Psoas muscle (tissue), 8 donors: ENCODE measurements around the gene TBRG4. TPM values are rescaled to one million over a fixed set of nuclear protein-coding genes. Genes with fewer than 3 reads are reported as not detected.

Source experiments
- ATAC-seq, 4 donors: fragments of 200-7000 bp; cut with Tn5 transposase; one replicate each; pipeline ENCODE4 v1.9.1; 2020; ENCODE audit warnings: moderate library complexity in 3 of 4, mild to moderate bottlenecking in 2 of 4
- DNase-seq, 2 donors: peaks; one replicate each; pipeline ENCODE4 v3.0.0-alpha.2; 2020
- H3K27ac ChIP-seq: fragments of 200-600 bp; one replicate; pipeline ENCODE4 v1.8.0; 2022
- H3K27me3 ChIP-seq, 3 donors: fragments of 200-600 bp in 1 of 3; one replicate each; pipeline versions ENCODE4 v1.6.1 to v1.8.0; 2013 to 2022; ENCODE audit warnings: low read length in 2 of 3, mild to moderate bottlenecking in 2 of 3, moderate library complexity in 1 of 3; ENCODE audit not compliant: insufficient read depth in 3 of 3
- H3K36me3 ChIP-seq, 2 donors: fragments of 200-600 bp in 1 of 2; one replicate each; pipeline versions ENCODE4 v1.6.1 to v1.8.0; 2013 to 2022; ENCODE audit warnings: low read depth in 1 of 2, mild to moderate bottlenecking in 1 of 2, moderate library complexity in 1 of 2; ENCODE audit not compliant: insufficient read depth in 1 of 2
- H3K4me1 ChIP-seq: fragments of 200-600 bp; one replicate; pipeline ENCODE4 v1.8.0; 2022
- H3K4me3 ChIP-seq: fragments of 200-600 bp; one replicate; pipeline ENCODE4 v1.8.0; 2022; ENCODE audit warnings: mild to moderate bottlenecking
- H3K9me3 ChIP-seq: fragments of 200-600 bp; one replicate; pipeline ENCODE4 v1.8.0; 2022
- CTCF ChIP-seq: fragments of 200-600 bp; IDR thresholded peaks from one replicate; pipeline ENCODE4 v1.8.0; 2022; ENCODE audit warnings: antibody characterized with exemption
- WGBS, 3 donors: extraction: QIAGEN DNeasy Blood & Tissue Kit; methylation state at CpG; one replicate each; pipeline versions ENCODE4 v1.1.6 to v1.1.7; 2013; 5-methylcytosine and 5-hydroxymethylcytosine counted together
- intact Hi-C, 2 donors: fragments of 100-400 bp; cut with DNase I; formaldehyde crosslinking; loops; one replicate each; pipeline versions ENCODE4 v1.11.0 to v1.14.2; 2022
- polyA plus RNA-seq, 3 donors: library from polyadenylated mRNA; stranded (reverse); fragments of 200-250 nt; gene quantifications; one replicate each; pipeline ENCODE4 v1.2.3, GENCODE V29; 2013
- total RNA-seq, 4 donors: library from RNA; stranded (reverse); fragmentation: NEBNext Ultra II Directional in 2 of 4; extraction: Animal tissue kit (Norgen Biotek cat#: 25700) in 2 of 4; gene quantifications; one replicate each; pipeline versions ENCODE4 v1.2.1 to v1.2.4, GENCODE V29; 2021 to 2023
- donor health status: healthy with polysubstance abuse.
- donor health status: DM: no; HTN: no; CAD: no; lungs with moderate emphysema.
- donor health status: Bipolar disorder and iron deficiency.
- donor health status: healthy.
- donor health status: DM: yes; HTN: yes; CAD: no.
- donor health status: DM: no; HTN: no; CAD: no.
- donor health status: DM: no; HTN: no; CAD: no.
- donor health status: DM: yes; HTN: yes; CAD: no.

The TBRG4 gene
- total and polyA plus RNA-seq, 7 donors: 70.9 to 195 (median 91.6) TPM

- no peaks in the 10 kb centered on the region for H3K36me3 ChIP-seq
- no peak for TF ChIP-seq CTCF
- intact Hi-C loops: loop anchor here (10.0 kb wide), 2 partner anchors 249 to 549 kb away; partner anchors contain the start of genes PURB (in 1 of the 2) and TMED4 (in 1 of the 2)
- ATAC-seq (no peak), DNase-seq (no peak)
- H3K4me3 ChIP-seq: no peak overlapping the region
- no peaks in the 10 kb centered on the region for H3K27me3 ChIP-seq
- no peaks in the 10 kb centered on the region for H3K4me1 ChIP-seq
- WGBS, 3 donors: 89 to 93% (median 91%) methylated on average over 4 of the region's 4 CpGs
- no peak overlapping the region for H3K27ac ChIP-seq
- no peaks in the 10 kb centered on the region for H3K9me3 ChIP-seq
These were observed 21.9 kb upstream of the TBRG4 start for GRCh38 chr7:45133352-45133751.

- Histone ChIP-seq H3K27me3 (no peaks in the 10 kb centered on the region), H3K27ac (no peak overlapping the region), H3K4me3 (no peak overlapping the region), H3K9me3 (no peaks in the 10 kb centered on the region), H3K36me3 (no peaks in the 10 kb centered on the region), H3K4me1 (no peaks in the 10 kb centered on the region)
- WGBS, 3 donors: 75 to 83% (median 80%) methylated on average over 7 to 8 of the region's 8 CpGs
- ATAC-seq (no peak), DNase-seq (no peak)
- no peak for TF ChIP-seq CTCF
- intact Hi-C loops: loop anchor here (1.0 to 10.0 kb wide), 3 partner anchors 163 to 548 kb away; partner anchors contain the start of genes PURB (in 1 of the 2) and TMED4 (in 1 of the 2)
These were observed 21.3 kb upstream of the TBRG4 start for GRCh38 chr7:45132708-45133320.

GRCh38 chr7:45131891-45132290, 20.4 kb upstream of the TBRG4 start:
- no peak for ATAC-seq
- Histone ChIP-seq H3K27ac (no peak overlapping the region), H3K36me3 (no peaks in the 10 kb centered on the region), H3K4me3 (no peak overlapping the region), H3K4me1 (no peaks in the 10 kb centered on the region), H3K27me3 (no peaks in the 10 kb centered on the region), H3K9me3 (no peaks in the 10 kb centered on the region)
- WGBS, 3 donors: 39 to 65% (median 43%) methylated on average over 4 of the region's 4 CpGs
- intact Hi-C loops: loop anchor here (1.0 to 10.0 kb wide), 3 partner anchors 162 to 547 kb away; partner anchors contain the start of genes PURB (in 1 of the 2) and TMED4 (in 1 of the 2)
- no peak for TF ChIP-seq CTCF
- DNase-seq: no peak

GRCh38 chr7:45130910-45131309, 19.4 kb upstream of the TBRG4 start:
- no peaks in the 10 kb centered on the region for H3K4me1 ChIP-seq
- no peak for TF ChIP-seq CTCF
- intact Hi-C loops: loop anchor here (10.0 kb wide), 2 partner anchors 246 to 546 kb away; partner anchors contain the start of genes PURB (in 1 of the 2) and TMED4 (in 1 of the 2)
- H3K27ac ChIP-seq: no peak overlapping the region
- no peak overlapping the region for H3K4me3 ChIP-seq
- DNase-seq (no peak), ATAC-seq (no peak)
- no peaks in the 10 kb centered on the region for H3K9me3 ChIP-seq
- 84 to 88% (median 85%) methylated on average over 9 of the region's 9 CpGs for WGBS, 3 donors
- H3K36me3 ChIP-seq: no peaks in the 10 kb centered on the region
- H3K27me3 ChIP-seq: no peaks in the 10 kb centered on the region
